ENCODE results near the gene MRPL16.

MRPL16 gene

DNA sequence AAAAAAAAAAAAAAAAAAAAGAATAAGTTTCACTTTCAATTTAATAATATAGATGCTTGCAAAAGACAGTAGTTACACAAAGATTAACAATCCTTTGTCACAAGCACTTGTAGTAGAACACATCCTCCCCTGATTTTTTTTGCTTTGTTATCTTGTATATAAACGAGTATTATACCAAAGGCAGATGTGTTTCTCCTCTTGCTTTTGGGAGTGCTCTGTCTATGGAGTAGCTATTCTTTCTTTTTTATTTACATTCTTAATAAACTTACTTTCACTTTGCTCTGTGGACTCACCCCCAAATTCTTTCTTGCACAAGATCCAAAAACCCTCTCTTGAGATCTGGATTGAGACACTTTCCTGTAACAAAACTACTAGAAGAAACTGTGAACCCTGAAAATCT is 3.4 kb upstream of the MRPL16 start:
- Histone ChIP-seq H3K18ac (ENCODE audit: low read depth in 1 of 2, low read length in 2 of 2) (no peak overlapping the region), H3K4me3 (ENCODE audit: insufficient read depth in 1 of 2, low read depth in 1 of 2, low read length in 2 of 2) (peak overlapping the region in 1 of 2 experiments; percentile 37), H2BK120ac (ENCODE audit: low read depth, low read length) (no peak overlapping the region), H2BK5ac (ENCODE audit: low read depth, low read length, poor library complexity, severe bottlenecking) (no peak overlapping the region), H4K8ac (ENCODE audit: low read length) (no peak overlapping the region), H3K9me3 (ENCODE audit: control insufficient read depth, low read length) (no peaks in the 10 kb centered on the region), H3K36me3 (ENCODE audit: control insufficient read depth in 1 of 2, insufficient read depth in 2 of 2, low read depth in 1 of 2, low read length in 2 of 2) (peaks cover 0 to under 1% of the 10 kb centered on the region in 2 experiments), H3K27me3 (ENCODE audit: control insufficient read depth in 1 of 2, insufficient read depth in 1 of 2, low read length in 2 of 2) (no peaks in the 10 kb centered on the region), H3K4ac (ENCODE audit: low read depth in 1 of 2, low read length in 2 of 2) (no peak overlapping the region), H3K4me2 (ENCODE audit: low read length, poor library complexity, severe bottlenecking) (no peak overlapping the region), H3K4me1 (ENCODE audit: control insufficient read depth, insufficient read depth, low read depth, low read length) (no peaks in the 10 kb centered on the region), H3K79me1 (replicated peaks; ENCODE audit: low read length, poor library complexity, severe bottlenecking) (peaks cover 4% of the 10 kb centered on the region), H2BK15ac (ENCODE audit: low read depth, poor library complexity, severe bottlenecking) (no peak overlapping the region), H2BK12ac (ENCODE audit: low read length in 2 of 2) (no peak overlapping the region), H3K23ac (ENCODE audit: low read length in 2 of 2) (no peak overlapping the region), H3K14ac (ENCODE audit: low read length in 2 of 2) (no peak overlapping the region), H3K27ac (ENCODE audit: low read length, poor library complexity, severe bottlenecking) (no peak overlapping the region), H2AFZ (ENCODE audit: low read depth, low read length) (no peak overlapping the region), H2AK5ac (ENCODE audit: low read length, severe bottlenecking) (no peak overlapping the region), H4K91ac (ENCODE audit: low read length) (no peak overlapping the region), H3K9ac (ENCODE audit: low read length) (peak overlapping the region; percentile 47)
- no CpG with 5 or more reads among the region's 1 CpG for WGBS
- DNase-seq: peak; percentile 14

GRCh38 chr11:59813364-59813763 is 2.8 kb upstream of the MRPL16 start:
- H3K79me1 ChIP-seq (replicated peaks; ENCODE audit: low read length, poor library complexity, severe bottlenecking): peaks cover 4% of the 10 kb centered on the region
- H3K4me3 ChIP-seq (ENCODE audit: insufficient read depth in 1 of 2, low read depth in 1 of 2, low read length in 2 of 2): no peak overlapping the region
- H2BK120ac ChIP-seq (ENCODE audit: low read depth, low read length): no peak overlapping the region
- no peak overlapping the region for H3K4me2 ChIP-seq (ENCODE audit: low read length, poor library complexity, severe bottlenecking)
- H2BK15ac ChIP-seq (ENCODE audit: low read depth, poor library complexity, severe bottlenecking): no peak overlapping the region
- H3K4ac ChIP-seq (ENCODE audit: low read depth in 1 of 2, low read length in 2 of 2): no peak overlapping the region
- H4K91ac ChIP-seq (ENCODE audit: low read length): no peak overlapping the region
- DNase-seq: no peak
- H2AK5ac ChIP-seq (ENCODE audit: low read length, severe bottlenecking): no peak overlapping the region
- peaks cover 0 to 7% of the 10 kb centered on the region in 2 experiments for H3K36me3 ChIP-seq (ENCODE audit: control insufficient read depth in 1 of 2, insufficient read depth in 2 of 2, low read depth in 1 of 2, low read length in 2 of 2)
- H3K23ac ChIP-seq (ENCODE audit: low read length in 2 of 2): no peak overlapping the region
- H2BK12ac ChIP-seq (ENCODE audit: low read length in 2 of 2): no peak overlapping the region
- no peak overlapping the region for H3K18ac ChIP-seq (ENCODE audit: low read depth in 1 of 2, low read length in 2 of 2)
- H3K4me1 ChIP-seq (ENCODE audit: control insufficient read depth, insufficient read depth, low read depth, low read length): no peaks in the 10 kb centered on the region
- H2BK5ac ChIP-seq (ENCODE audit: low read depth, low read length, poor library complexity, severe bottlenecking): no peak overlapping the region
- H2AFZ ChIP-seq (ENCODE audit: low read depth, low read length): no peak overlapping the region
- no peak overlapping the region for H4K8ac ChIP-seq (ENCODE audit: low read length)
- 90% methylated on average over 1 of the region's 1 CpG for WGBS
- H3K14ac ChIP-seq (ENCODE audit: low read length in 2 of 2): no peak overlapping the region
- H3K27me3 ChIP-seq (ENCODE audit: control insufficient read depth in 1 of 2, insufficient read depth in 1 of 2, low read length in 2 of 2): no peaks in the 10 kb centered on the region
- H3K27ac ChIP-seq (ENCODE audit: low read length, poor library complexity, severe bottlenecking): no peak overlapping the region
- H3K9ac ChIP-seq (ENCODE audit: low read length): no peak overlapping the region
- H3K9me3 ChIP-seq (ENCODE audit: control insufficient read depth, low read length): no peaks in the 10 kb centered on the region

GRCh38 chr11:59812220-59812619 is 1.6 kb upstream of the MRPL16 start:
- Histone ChIP-seq H4K8ac (ENCODE audit: low read length) (no peak overlapping the region), H2AFZ (ENCODE audit: low read depth, low read length) (no peak overlapping the region), H2BK5ac (ENCODE audit: low read depth, low read length, poor library complexity, severe bottlenecking) (no peak overlapping the region), H3K18ac (ENCODE audit: low read depth in 1 of 2, low read length in 2 of 2) (no peak overlapping the region), H4K91ac (ENCODE audit: low read length) (no peak overlapping the region), H3K4me1 (ENCODE audit: control insufficient read depth, insufficient read depth, low read depth, low read length) (no peaks in the 10 kb centered on the region), H2BK12ac (ENCODE audit: low read length in 2 of 2) (no peak overlapping the region), H3K9ac (ENCODE audit: low read length) (no peak overlapping the region), H3K36me3 (ENCODE audit: control insufficient read depth in 1 of 2, insufficient read depth in 2 of 2, low read depth in 1 of 2, low read length in 2 of 2) (peaks cover 0 to 19% of the 10 kb centered on the region in 2 experiments), H3K9me3 (ENCODE audit: control insufficient read depth, low read length) (no peaks in the 10 kb centered on the region), H3K27me3 (ENCODE audit: control insufficient read depth in 1 of 2, insufficient read depth in 1 of 2, low read length in 2 of 2) (no peaks in the 10 kb centered on the region), H3K23ac (ENCODE audit: low read length in 2 of 2) (no peak overlapping the region), H3K27ac (ENCODE audit: low read length, poor library complexity, severe bottlenecking) (no peak overlapping the region), H2AK5ac (ENCODE audit: low read length, severe bottlenecking) (no peak overlapping the region), H2BK15ac (ENCODE audit: low read depth, poor library complexity, severe bottlenecking) (no peak overlapping the region), H3K79me1 (replicated peaks; ENCODE audit: low read length, poor library complexity, severe bottlenecking) (peaks cover 4% of the 10 kb centered on the region), H3K4ac (ENCODE audit: low read depth in 1 of 2, low read length in 2 of 2) (no peak overlapping the region), H2BK120ac (ENCODE audit: low read depth, low read length) (no peak overlapping the region), H3K4me3 (ENCODE audit: insufficient read depth in 1 of 2, low read depth in 1 of 2, low read length in 2 of 2) (no peak overlapping the region), H3K4me2 (ENCODE audit: low read length, poor library complexity, severe bottlenecking) (no peak overlapping the region), H3K14ac (ENCODE audit: low read length in 2 of 2) (no peak overlapping the region)
- no peak for DNase-seq
- WGBS: 91% methylated on average over 2 of the region's 2 CpGs

DNA sequence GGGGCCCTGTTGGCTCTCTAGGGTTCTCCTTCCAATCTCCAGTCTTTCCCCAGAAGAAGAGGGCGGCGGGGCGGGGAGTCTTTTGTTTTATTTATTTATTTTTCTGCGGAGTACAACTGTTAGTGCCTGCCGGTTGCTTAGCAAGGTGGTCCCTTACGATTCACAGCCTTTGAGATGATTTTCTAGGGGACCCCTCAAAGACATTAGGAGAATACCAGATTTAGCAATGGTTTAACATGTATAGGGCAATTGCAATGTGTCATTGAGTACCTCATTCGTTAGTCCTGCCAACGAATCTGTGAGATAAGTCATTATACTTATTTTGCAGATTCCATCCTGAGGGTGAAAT is 307 bp upstream of the MRPL16 start:
- H3K4me3 ChIP-seq (ENCODE audit: insufficient read depth in 1 of 2, low read depth in 1 of 2, low read length in 2 of 2): peak overlapping the region; percentile 82 to 97
- no peak overlapping the region for H2AK5ac ChIP-seq (ENCODE audit: low read length, severe bottlenecking)
- H3K9ac ChIP-seq (ENCODE audit: low read length): peak overlapping the region; percentile 97
- H3K27ac ChIP-seq (ENCODE audit: low read length, poor library complexity, severe bottlenecking): peak overlapping the region; percentile 45
- no peak overlapping the region for H3K14ac ChIP-seq (ENCODE audit: low read length in 2 of 2)
- no peaks in the 10 kb centered on the region for H3K27me3 ChIP-seq (ENCODE audit: control insufficient read depth in 1 of 2, insufficient read depth in 1 of 2, low read length in 2 of 2)
- no peak overlapping the region for H4K8ac ChIP-seq (ENCODE audit: low read length)
- no peak overlapping the region for H2BK5ac ChIP-seq (ENCODE audit: low read depth, low read length, poor library complexity, severe bottlenecking)
- peaks cover 15% of the 10 kb centered on the region for H3K79me1 ChIP-seq (replicated peaks; ENCODE audit: low read length, poor library complexity, severe bottlenecking)
- H2BK15ac ChIP-seq (ENCODE audit: low read depth, poor library complexity, severe bottlenecking): no peak overlapping the region
- H3K36me3 ChIP-seq (ENCODE audit: control insufficient read depth in 1 of 2, insufficient read depth in 2 of 2, low read depth in 1 of 2, low read length in 2 of 2): peaks cover 9 to 32% of the 10 kb centered on the region in 2 experiments
- no peak overlapping the region for H3K23ac ChIP-seq (ENCODE audit: low read length in 2 of 2)
- no peak overlapping the region for H3K4ac ChIP-seq (ENCODE audit: low read depth in 1 of 2, low read length in 2 of 2)
- H3K18ac ChIP-seq (ENCODE audit: low read depth in 1 of 2, low read length in 2 of 2): no peak overlapping the region
- H2AFZ ChIP-seq (ENCODE audit: low read depth, low read length): no peak overlapping the region
- no peak overlapping the region for H4K91ac ChIP-seq (ENCODE audit: low read length)
- WGBS: 26% methylated on average over 5 of the region's 8 CpGs
- no peak for DNase-seq
- no peak overlapping the region for H2BK12ac ChIP-seq (ENCODE audit: low read length in 2 of 2)
- no peaks in the 10 kb centered on the region for H3K9me3 ChIP-seq (ENCODE audit: control insufficient read depth, low read length)
- peak overlapping the region; percentile 92 for H3K4me2 ChIP-seq (ENCODE audit: low read length, poor library complexity, severe bottlenecking)
- peak overlapping the region; percentile 27 for H2BK120ac ChIP-seq (ENCODE audit: low read depth, low read length)
- H3K4me1 ChIP-seq (ENCODE audit: control insufficient read depth, insufficient read depth, low read depth, low read length): no peaks in the 10 kb centered on the region
